ENCODE results near the gene ANKRD11. TPM values are rescaled to one million over a fixed set of nuclear protein-coding genes. Genes with fewer than 3 reads are reported as not detected.

ANKRD11 gene
- total and polyA plus RNA-seq, 12 donors, result 47.7 to 93.6 (median 66.2) TPM

DNA sequence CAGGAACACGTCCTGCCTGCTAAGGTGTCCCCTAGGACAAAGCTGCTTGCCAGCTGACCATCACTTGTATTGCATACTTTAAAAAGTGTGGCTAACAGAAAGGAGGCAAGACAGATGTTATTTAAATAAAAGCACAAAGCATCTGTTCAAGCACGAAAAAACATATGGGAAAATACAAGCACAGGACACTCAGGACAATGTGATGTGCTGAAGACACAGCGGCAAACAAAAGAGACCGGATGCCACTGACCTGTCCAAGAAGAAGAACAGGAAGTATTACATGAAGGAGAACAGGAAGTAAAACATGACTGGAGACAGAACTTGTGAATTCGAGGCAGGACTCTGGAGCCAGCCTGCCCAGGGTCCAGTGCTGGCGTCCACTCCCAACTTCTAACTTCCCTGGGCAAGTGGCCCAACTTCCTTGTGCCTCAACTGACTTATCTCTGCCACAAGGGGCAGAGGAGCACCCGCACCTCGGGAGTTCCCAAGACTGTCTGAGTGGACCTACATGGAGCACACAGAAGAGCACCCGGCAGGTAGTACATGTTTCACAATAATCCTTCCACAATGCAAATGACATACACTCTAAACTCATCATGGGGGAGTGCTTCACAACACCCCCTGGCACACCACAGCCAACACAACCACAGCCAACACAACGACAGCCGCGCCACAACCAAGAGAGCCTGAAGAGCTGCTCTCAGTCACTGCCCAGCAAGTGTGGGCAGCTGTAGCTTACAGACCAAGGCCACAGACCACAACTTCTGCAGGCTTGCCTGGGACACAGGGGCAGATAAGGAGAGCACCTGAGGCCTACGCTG lies 36.6 kb downstream of the ANKRD11 start:
- peak; percentile 52 to 80 (median 62) for ATAC-seq
- H3K27ac ChIP-seq, result peak overlapping the region in 3 of 10 donors; percentile 27 to 66 (median 33)
- peaks cover 22 to 87% (median 72%) of the 10 kb centered on the region in 9 donors for H3K4me1 ChIP-seq

GRCh38 chr16:89452925-89453324 lies 37.4 kb downstream of the ANKRD11 start:
- 57 to 61% methylated on average over 7 of the region's 7 CpGs for WGBS, 2 donors
- H3K4me3 ChIP-seq, result no peak overlapping the region
- no peaks in the 10 kb centered on the region for H3K27me3 ChIP-seq
- H3K36me3 ChIP-seq, result no peaks in the 10 kb centered on the region
- peaks cover 23 to 87% (median 71%) of the 10 kb centered on the region in 9 donors for H3K4me1 ChIP-seq
- intact Hi-C loops (cut with DNase I), result loop anchor here in 2 of 10 donors (5.0 kb wide), 1 partner anchor 34 kb away; no protein-coding TSS in a partner anchor
- ATAC-seq, result no peak
- peak overlapping the region in 2 of 10 donors; percentile 17 to 66 for H3K27ac ChIP-seq
- no peak for DNase-seq
- no peaks in the 10 kb centered on the region for H3K9me3 ChIP-seq
- TF ChIP-seq CTCF (IDR thresholded peaks at IDR 0.05), result no peak

More for the DNA sequence above, 36.6 kb downstream of the ANKRD11 start:
- Histone ChIP-seq H3K36me3 (no peaks in the 10 kb centered on the region), H3K4me3 (no peak overlapping the region), H3K9me3 (no peaks in the 10 kb centered on the region), H3K27me3 (no peaks in the 10 kb centered on the region)
- intact Hi-C loops (cut with DNase I), result loop anchor here in 2 of 10 donors (5.0 kb wide), 1 partner anchor 34 kb away; no protein-coding TSS in a partner anchor
- DNase-seq, result peak in 1 of 2 donors; percentile 29
- 45 to 49% methylated on average over 13 of the region's 13 CpGs for WGBS, 2 donors
- TF ChIP-seq CTCF (IDR thresholded peaks at IDR 0.05), result peak in 7 of 9 donors; percentile 10 to 46 (median 31)

DNA sequence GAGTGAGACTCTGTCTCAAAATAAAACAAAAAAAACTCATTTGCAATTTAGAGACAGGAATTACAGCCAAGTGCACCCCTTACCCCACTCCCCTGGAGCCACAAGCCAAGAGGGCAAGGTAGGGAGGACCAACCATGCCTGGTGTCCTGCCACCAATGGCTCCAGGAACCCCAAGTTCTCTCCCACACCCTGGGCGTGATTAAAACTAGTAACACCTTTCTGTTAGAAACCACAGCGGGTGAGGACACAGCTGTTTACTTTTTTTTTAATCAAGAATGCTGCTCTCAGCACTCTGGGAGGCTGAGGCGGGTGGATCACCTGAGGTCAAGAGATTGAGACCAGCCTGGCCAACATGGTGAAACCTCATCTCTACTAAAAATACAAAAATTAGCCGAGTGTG lies 38.1 kb downstream of the ANKRD11 start:
- Histone ChIP-seq H3K36me3 (no peaks in the 10 kb centered on the region), H3K4me3 (no peak overlapping the region), H3K27me3 (no peaks in the 10 kb centered on the region), H3K9me3 (no peaks in the 10 kb centered on the region), H3K27ac (no peak overlapping the region), H3K4me1 (peaks cover 27 to 89% (median 70%) of the 10 kb centered on the region in 9 donors)
- intact Hi-C loops (cut with DNase I), result loop anchor here in 2 of 10 donors (5.0 kb wide), 1 partner anchor 35 kb away; no protein-coding TSS in a partner anchor
- DNase-seq (no peak), ATAC-seq (no peak)
- TF ChIP-seq CTCF (IDR thresholded peaks at IDR 0.05), result no peak
- WGBS, 2 donors, result 87 to 94% methylated on average over 4 of the region's 4 CpGs

GRCh38 chr16:89450537-89450936 lies 39.8 kb downstream of the ANKRD11 start:
- DNase-seq (no peak), ATAC-seq (no peak)
- TF ChIP-seq CTCF (IDR thresholded peaks at IDR 0.05), result no peak
- no peaks in the 10 kb centered on the region for H3K36me3 ChIP-seq
- intact Hi-C loops (cut with DNase I), result loop anchor here in 2 of 10 donors (5.0 kb wide), 1 partner anchor 37 kb away; no protein-coding TSS in a partner anchor
- H3K4me3 ChIP-seq, result no peak overlapping the region
- no peak overlapping the region for H3K27ac ChIP-seq
- no peaks in the 10 kb centered on the region for H3K27me3 ChIP-seq
- H3K4me1 ChIP-seq, result peaks cover 39 to 94% (median 75%) of the 10 kb centered on the region in 9 donors
- no peaks in the 10 kb centered on the region for H3K9me3 ChIP-seq
- 93% methylated on average over 5 of the region's 5 CpGs for WGBS, 2 donors

All from heart right ventricle (tissue), 16 donors.